ENCODE measurements around the gene LCN12.
A peak's percentile ranks its signal among the peaks of the same experiment; 100 is the strongest.

The LCN12 gene

DNA sequence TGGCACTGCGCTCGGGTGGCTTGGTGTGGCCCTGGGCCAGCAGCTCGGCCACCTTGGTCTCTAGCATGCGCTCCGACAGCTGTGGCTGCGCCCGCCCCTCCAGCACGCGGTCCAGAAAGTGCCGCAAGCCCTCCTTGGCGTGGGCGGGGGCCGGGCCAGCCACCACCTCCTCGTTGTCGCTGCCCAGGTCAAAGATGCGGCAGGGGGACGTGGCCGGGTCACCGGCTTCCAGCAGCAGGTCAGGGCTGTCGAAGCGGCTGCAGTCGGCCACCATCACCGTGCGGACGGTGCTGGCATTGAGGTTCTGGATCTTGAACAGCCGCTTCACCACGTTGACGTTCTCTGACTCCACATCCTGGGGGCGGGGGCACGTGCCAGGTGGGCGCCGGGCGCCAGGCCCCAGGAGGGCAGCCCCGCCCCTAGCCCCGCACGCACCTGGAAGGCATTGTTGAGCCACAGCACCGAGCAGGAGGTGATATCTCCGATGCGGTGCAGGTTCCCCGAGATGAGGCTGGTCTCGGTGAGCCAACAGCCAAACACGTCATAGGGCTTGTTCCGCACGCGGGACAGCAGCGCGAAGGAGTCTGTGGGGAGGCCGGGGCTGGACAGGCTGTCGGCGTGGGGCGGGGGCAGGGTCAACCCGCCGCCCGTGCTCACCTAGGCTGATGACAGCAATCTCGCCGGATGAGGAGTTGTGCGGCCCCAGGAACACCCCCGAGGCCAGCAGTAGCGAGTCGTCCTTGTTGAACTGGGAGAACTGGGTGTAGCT is 9.8 kb upstream of the LCN12 start:
- TF ChIP-seq, protein P1, sequence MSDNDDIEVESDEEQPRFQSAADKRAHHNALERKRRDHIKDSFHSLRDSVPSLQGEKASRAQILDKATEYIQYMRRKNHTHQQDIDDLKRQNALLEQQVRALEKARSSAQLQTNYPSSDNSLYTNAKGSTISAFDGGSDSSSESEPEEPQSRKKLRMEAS (IDR thresholded peaks at IDR 0.05; ENCODE audit: low read depth, low read length) = no peak
- TF ChIP-seq MYC (IDR thresholded peaks at IDR 0.05; ENCODE audit: low read depth, low read length) (no peak), POLR2A (IDR thresholded peaks at IDR 0.05; ENCODE audit: extremely low read depth, insufficient read length) (no peak)
- TF ChIP-seq, protein P2, sequence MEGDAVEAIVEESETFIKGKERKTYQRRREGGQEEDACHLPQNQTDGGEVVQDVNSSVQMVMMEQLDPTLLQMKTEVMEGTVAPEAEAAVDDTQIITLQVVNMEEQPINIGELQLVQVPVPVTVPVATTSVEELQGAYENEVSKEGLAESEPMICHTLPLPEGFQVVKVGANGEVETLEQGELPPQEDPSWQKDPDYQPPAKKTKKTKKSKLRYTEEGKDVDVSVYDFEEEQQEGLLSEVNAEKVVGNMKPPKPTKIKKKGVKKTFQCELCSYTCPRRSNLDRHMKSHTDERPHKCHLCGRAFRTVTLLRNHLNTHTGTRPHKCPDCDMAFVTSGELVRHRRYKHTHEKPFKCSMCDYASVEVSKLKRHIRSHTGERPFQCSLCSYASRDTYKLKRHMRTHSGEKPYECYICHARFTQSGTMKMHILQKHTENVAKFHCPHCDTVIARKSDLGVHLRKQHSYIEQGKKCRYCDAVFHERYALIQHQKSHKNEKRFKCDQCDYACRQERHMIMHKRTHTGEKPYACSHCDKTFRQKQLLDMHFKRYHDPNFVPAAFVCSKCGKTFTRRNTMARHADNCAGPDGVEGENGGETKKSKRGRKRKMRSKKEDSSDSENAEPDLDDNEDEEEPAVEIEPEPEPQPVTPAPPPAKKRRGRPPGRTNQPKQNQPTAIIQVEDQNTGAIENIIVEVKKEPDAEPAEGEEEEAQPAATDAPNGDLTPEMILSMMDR (IDR thresholded peaks at IDR 0.05; ENCODE audit: low read depth, low read length) = no peak
- H3K4me3 ChIP-seq (ENCODE audit: low read depth, low read length) = no peak overlapping the region
- no peak for DNase-seq (ENCODE audit: low read depth)

DNA sequence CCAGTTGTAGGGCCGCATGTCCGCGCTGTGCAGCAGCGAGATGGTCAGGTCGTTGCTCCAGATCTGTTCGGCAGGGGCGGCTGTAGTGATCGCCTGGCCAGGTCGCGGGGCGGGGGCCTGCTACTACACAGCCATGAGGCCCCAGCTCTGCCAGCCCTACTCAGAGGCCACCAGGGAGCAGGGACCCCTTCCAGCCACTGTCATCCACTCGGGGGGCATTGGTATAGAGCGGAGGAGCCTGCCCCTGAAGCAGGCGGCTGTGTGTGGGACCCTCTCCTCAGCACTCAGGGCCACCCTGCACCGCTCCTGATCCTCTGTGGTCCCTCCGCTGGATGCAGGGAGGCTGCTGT is 9.2 kb upstream of the LCN12 start:
- TF ChIP-seq, protein P2 (IDR thresholded peaks at IDR 0.05; ENCODE audit: low read depth, low read length) = no peak
- TF ChIP-seq, protein P1 (IDR thresholded peaks at IDR 0.05; ENCODE audit: low read depth, low read length) = no peak
- no peak for TF ChIP-seq MYC (IDR thresholded peaks at IDR 0.05; ENCODE audit: low read depth, low read length)
- no peak for TF ChIP-seq POLR2A (IDR thresholded peaks at IDR 0.05; ENCODE audit: extremely low read depth, insufficient read length)
- H3K4me3 ChIP-seq (ENCODE audit: low read depth, low read length) = peak overlapping the region; percentile 69
- no peak for DNase-seq (ENCODE audit: low read depth)

DNA sequence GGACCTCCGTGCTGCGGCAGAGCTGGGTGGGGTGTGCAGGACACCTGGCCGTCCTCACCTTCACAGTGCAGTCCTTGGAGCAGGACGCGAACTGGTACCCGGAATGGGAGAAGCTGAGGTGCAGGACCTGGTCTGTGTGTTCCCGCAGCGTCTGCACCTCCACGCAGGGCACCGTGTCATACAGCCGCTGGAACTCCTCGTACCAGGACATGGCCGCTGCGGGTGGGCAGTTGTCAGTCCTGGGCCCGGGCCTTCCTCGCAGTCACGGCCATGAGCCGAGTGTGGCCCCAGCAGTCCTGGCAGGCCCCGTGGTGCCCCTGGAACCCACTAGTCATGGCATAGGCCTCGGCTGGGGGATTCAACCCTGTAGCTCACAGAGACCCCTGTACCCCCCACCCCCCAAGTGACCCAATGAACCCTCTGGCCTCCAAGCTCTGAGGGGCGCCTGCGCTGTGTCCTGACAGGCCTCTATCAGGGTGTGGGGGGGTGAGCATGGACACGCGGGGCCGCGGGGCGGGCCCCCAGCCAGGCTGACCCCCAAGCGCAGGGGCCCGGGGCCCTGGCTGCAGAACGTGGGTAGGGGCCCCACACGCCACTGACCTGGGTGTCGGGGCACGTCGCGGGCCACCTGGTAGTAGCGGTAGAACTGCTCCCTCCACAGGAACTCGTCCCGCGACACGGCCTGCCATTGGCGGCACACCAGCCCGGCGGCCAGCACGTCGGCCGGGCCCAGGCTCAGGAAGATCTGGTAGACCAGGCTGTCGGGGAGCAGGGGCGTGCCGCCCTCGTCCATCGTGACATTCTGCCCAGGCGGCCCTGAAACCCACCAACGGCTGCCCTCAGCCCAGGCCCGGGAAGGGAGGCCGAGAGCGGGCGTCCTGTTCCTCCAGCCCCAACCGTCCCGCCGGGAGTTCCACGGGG is 8.5 kb upstream of the LCN12 start:
- peak; percentile 63 for DNase-seq (ENCODE audit: low read depth)
- peak overlapping the region; percentile 69 for H3K4me3 ChIP-seq (ENCODE audit: low read depth, low read length)
- TF ChIP-seq MYC (IDR thresholded peaks at IDR 0.05; ENCODE audit: low read depth, low read length) (no peak), POLR2A (IDR thresholded peaks at IDR 0.05; ENCODE audit: extremely low read depth, insufficient read length) (no peak)
- TF ChIP-seq, protein P1 (IDR thresholded peaks at IDR 0.05; ENCODE audit: low read depth, low read length) = no peak
- TF ChIP-seq, protein P2 (IDR thresholded peaks at IDR 0.05; ENCODE audit: low read depth, low read length) = no peak

DNA sequence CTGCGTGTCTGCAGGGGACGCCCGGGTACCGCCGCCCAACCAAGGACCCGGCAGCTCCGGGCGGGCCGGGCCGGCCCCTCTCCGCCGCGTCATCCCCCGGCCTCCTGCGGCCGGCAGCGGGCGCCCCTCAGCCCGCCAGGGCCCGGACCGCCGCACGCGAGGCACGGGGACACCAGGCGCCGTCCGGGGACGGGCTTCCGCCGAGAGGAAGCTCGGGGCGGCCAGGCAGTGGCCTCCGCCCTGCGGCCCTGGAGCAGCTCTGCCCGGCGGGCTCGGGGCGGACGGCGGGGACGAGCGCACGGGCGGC is 7.9 kb upstream of the LCN12 start:
- TF ChIP-seq, protein P2 (IDR thresholded peaks at IDR 0.05; ENCODE audit: low read depth, low read length) = no peak
- TF ChIP-seq, protein P1 (IDR thresholded peaks at IDR 0.05; ENCODE audit: low read depth, low read length) = no peak; the same call in 1 of the 2 replicates
- TF ChIP-seq POLR2A (IDR thresholded peaks at IDR 0.05; ENCODE audit: extremely low read depth, insufficient read length) (no peak), MYC (IDR thresholded peaks at IDR 0.05; ENCODE audit: low read depth, low read length) (no peak)
- H3K4me3 ChIP-seq (ENCODE audit: low read depth, low read length) = peak overlapping the region; percentile 69
- DNase-seq (ENCODE audit: low read depth) = no peak

DNA sequence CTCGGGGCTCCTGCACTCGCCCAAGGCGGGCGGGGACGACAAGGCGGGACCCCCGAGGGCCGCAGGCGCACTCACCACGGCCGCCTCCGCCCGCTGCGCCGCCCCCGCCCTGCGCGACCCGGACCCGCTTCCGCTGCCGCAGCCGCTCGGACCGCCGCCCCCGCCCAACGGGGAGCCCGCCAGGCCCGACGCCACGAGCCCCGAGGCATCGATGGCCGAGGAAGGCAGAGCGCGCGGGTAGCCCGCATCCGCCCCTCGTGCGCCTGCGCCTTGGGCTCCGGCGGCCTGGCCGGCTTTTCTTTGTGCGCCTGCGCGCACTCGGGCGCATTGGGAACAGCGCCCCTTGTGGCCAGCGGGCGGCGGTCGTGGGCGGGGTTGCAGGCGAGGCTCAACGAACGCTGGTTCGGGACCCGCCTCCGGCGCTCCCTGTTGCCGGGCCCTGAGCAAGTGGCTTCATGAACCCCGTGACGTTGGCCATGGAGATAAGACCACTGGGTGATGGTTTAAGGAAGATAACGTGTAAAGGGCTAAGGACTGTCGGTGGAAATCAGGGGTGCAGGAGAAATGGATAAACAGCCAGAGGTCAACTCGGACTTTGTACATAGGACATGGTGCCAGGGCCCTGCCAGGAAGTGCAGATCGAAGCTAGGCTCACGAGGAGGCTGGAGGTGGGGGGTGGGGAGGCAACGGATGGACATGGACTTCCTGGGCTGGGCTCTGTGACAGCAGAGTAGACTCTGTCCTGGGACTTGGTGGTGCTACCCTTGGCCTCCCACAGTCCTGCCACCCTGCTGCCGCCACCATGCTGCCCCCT is 7.3 kb upstream of the LCN12 start, which contains the start of the genes C8G and FBXW5:
C8G (plus strand) TSS at position 725 of the 814 bp plus-strand sequence; CDS start at position 803, 78 bp downstream.
FBXW5 (minus strand) TSS at position 220 of the 814 bp plus-strand sequence. CDS start 655 bp downstream, outside the sequence.
- DNase-seq (ENCODE audit: low read depth) = peak; percentile 94
- peak within 1 kb of the TSS; percentile 69 for H3K4me3 ChIP-seq (ENCODE audit: low read depth, low read length)
- TF ChIP-seq, protein P2 (IDR thresholded peaks at IDR 0.05; ENCODE audit: low read depth, low read length) = peak; percentile 69
- peak; percentile 55 for TF ChIP-seq POLR2A (IDR thresholded peaks at IDR 0.05; ENCODE audit: extremely low read depth, insufficient read length)
- peak; percentile 67 for TF ChIP-seq MYC (IDR thresholded peaks at IDR 0.05; ENCODE audit: low read depth, low read length)
- TF ChIP-seq, protein P1 (IDR thresholded peaks at IDR 0.05; ENCODE audit: low read depth, low read length) = peak; percentile 70

All from NB4 (cell line).